SH-SY5Y (cell line): ENCODE data around the gene NIPAL1.

Experiments
- GATA2 ChIP-seq: IDR thresholded peaks from 2 replicates; pipeline ENCODE4 v1.6.1; 2011; ENCODE audit warnings: mild to moderate bottlenecking, low read depth, low read length
- GATA3 ChIP-seq: IDR thresholded peaks from 2 replicates; pipeline ENCODE4 v1.6.1; 2011; ENCODE audit warnings: low read depth, mild to moderate bottlenecking, low read length, moderate library complexity

- TF ChIP-seq GATA2: no peak
- TF ChIP-seq GATA3: no peak
These were observed 26.4 kb upstream of the NIPAL1 start for GRCh38 chr4:47990145-47990544.
